Limb (tissue), 2 donors: ENCODE results near the gene SS18L1.

ENCODE experiments used
- DNase-seq, 2 donors: peaks; one replicate each; pipeline ENCODE4 v3.0.0-alpha.2; 2016; ENCODE audit errors: extremely low spot score in 2 of 2

SS18L1 gene

GRCh38 chr20:62172666-62173065, 29.1 kb downstream of the SS18L1 start:
- no peak for DNase-seq

- DNase-seq = no peak
Measured at GRCh38 chr20:62174021-62174804, 30.6 kb downstream of the SS18L1 start.

GRCh38 chr20:62174870-62175624, 31.5 kb downstream of the SS18L1 start:
- DNase-seq = no peak

GRCh38 chr20:62175711-62176110, 32.1 kb downstream of the SS18L1 start:
- no peak for DNase-seq

GRCh38 chr20:62176866-62177265, 33.3 kb downstream of the SS18L1 start:
- DNase-seq = no peak

- no peak for DNase-seq
Measured at GRCh38 chr20:62177307-62177706, 33.7 kb downstream of the SS18L1 start.

GRCh38 chr20:62178316-62179161, 35.0 kb downstream of the SS18L1 start:
- no peak for DNase-seq

GRCh38 chr20:62179162-62179504, 35.6 kb downstream of the SS18L1 start:
- DNase-seq = no peak

GRCh38 chr20:62181808-62182207, 38.2 kb downstream of the SS18L1 start:
- no peak for DNase-seq

GRCh38 chr20:62182469-62183425, 39.2 kb downstream of the SS18L1 start, which contains the start of gene MTG2:
Gene MTG2 (plus strand): TSS chr20:62183028. CDS start chr20:62193421, 10,393 bp downstream.
- peak; percentile 95 to 96 for DNase-seq

- no peak for DNase-seq
Measured at GRCh38 chr20:62183426-62184142, 40.0 kb downstream of the SS18L1 start.

- DNase-seq = no peak
Measured at GRCh38 chr20:62186096-62186426, 42.5 kb downstream of the SS18L1 start.

GRCh38 chr20:62186887-62187866, 43.6 kb downstream of the SS18L1 start:
- no peak for DNase-seq

- no peak for DNase-seq
Measured at GRCh38 chr20:62190639-62191411, 47.3 kb downstream of the SS18L1 start.

GRCh38 chr20:62191781-62192559, 48.4 kb downstream of the SS18L1 start:
- DNase-seq = no peak

GRCh38 chr20:62192635-62193034, 49.1 kb downstream of the SS18L1 start:
- DNase-seq = no peak
